ACC112 (cell line): ENCODE data around the gene PDE3A.

Experiments used
- H2AFZ ChIP-seq: fragments of 200-600 bp; sonication (generic); one replicate; pipeline ENCODE4 v1.6.0; 2017; ENCODE audit warnings: antibody characterized with exemption, low read length; ENCODE audit not compliant: unreplicated experiment
- H3K27ac ChIP-seq: fragments of 200-600 bp; sonication (generic); 2 replicates; pipeline ENCODE4 v1.5.1; 2014; ENCODE audit warnings: low read depth, mild to moderate bottlenecking, antibody characterized with exemption, low read length, moderate library complexity
- H3K27me3 ChIP-seq: fragments of 200-600 bp; sonication (generic); 2 replicates; pipeline ENCODE4 v1.6.1; 2014; ENCODE audit warnings: mild to moderate bottlenecking, antibody characterized with exemption, low read length, moderate library complexity, mixed read lengths; ENCODE audit not compliant: insufficient read depth
- H3K36me3 ChIP-seq: fragments of 200-600 bp; sonication (generic); 2 replicates; pipeline ENCODE4 v1.6.1; 2016; ENCODE audit warnings: mild to moderate bottlenecking, antibody characterized with exemption, low read length, moderate library complexity, mixed read lengths; ENCODE audit not compliant: insufficient read depth
- H3K4me1 ChIP-seq: fragments of 200-600 bp; sonication (generic); one replicate; pipeline ENCODE4 v1.6.1; 2016; ENCODE audit warnings: low read length, mixed read lengths; ENCODE audit not compliant: insufficient read depth, unreplicated experiment, control insufficient read depth
- H3K4me3 ChIP-seq: fragments of 200-600 bp; sonication (generic); 2 replicates; pipeline ENCODE4 v1.5.1; 2014; ENCODE audit warnings: mild to moderate bottlenecking, low read depth, low read length
- H3K79me2 ChIP-seq: fragments of 200-600 bp; sonication (generic); one replicate; pipeline ENCODE4 v1.6.0; 2016; ENCODE audit warnings: low read length; ENCODE audit not compliant: control insufficient read depth, unreplicated experiment, insufficient read depth

Gene PDE3A

DNA sequence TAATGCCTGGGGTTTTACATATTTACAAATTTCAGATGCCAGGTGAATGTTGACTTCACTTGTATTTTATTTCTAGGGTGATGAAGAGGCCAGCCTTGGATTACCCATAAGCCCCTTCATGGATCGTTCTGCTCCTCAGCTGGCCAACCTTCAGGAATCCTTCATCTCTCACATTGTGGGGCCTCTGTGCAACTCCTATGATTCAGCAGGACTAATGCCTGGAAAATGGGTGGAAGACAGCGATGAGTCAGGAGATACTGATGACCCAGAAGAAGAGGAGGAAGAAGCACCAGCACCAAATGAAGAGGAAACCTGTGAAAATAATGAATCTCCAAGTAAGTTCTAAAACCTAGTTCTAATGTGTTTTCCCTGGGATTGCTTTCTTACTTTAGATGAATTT, 285.5 kb downstream of the PDE3A start:
- H3K4me1 ChIP-seq, result no peaks in the 10 kb centered on the region
- peaks cover 5% of the 10 kb centered on the region; the same call in 1 of the 2 replicates for H3K36me3 ChIP-seq
- no peak overlapping the region for H2AFZ ChIP-seq
- H3K27me3 ChIP-seq, result no peaks in the 10 kb centered on the region
- H3K27ac ChIP-seq, result no peak overlapping the region
- no peak overlapping the region for H3K4me3 ChIP-seq
- no peaks in the 10 kb centered on the region for H3K79me2 ChIP-seq

DNA sequence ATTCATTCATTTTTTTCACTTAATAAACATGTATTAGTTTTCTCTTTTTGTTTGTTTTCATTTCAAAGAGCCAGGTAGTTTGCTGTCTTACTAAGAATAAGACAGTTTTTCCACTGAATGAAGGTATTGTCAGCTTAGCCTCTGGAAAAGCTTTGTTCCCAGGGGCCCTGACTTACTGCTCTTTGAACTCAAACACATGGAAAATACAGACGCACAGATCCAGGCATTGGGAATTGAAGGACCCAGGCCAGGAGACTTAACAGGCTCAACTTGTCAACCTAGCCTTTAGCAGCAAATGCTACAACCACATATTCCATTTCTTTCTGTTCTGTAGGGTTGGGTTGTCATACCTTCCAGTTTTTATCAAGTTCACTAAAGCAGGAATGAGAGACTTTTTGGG, 288.3 kb downstream of the PDE3A start:
- H3K27me3 ChIP-seq, result no peaks in the 10 kb centered on the region
- no peak overlapping the region for H3K27ac ChIP-seq
- H3K36me3 ChIP-seq, result peaks cover 19% of the 10 kb centered on the region
- no peaks in the 10 kb centered on the region for H3K4me1 ChIP-seq
- no peak overlapping the region for H2AFZ ChIP-seq
- H3K79me2 ChIP-seq, result no peaks in the 10 kb centered on the region
- no peak overlapping the region for H3K4me3 ChIP-seq

DNA sequence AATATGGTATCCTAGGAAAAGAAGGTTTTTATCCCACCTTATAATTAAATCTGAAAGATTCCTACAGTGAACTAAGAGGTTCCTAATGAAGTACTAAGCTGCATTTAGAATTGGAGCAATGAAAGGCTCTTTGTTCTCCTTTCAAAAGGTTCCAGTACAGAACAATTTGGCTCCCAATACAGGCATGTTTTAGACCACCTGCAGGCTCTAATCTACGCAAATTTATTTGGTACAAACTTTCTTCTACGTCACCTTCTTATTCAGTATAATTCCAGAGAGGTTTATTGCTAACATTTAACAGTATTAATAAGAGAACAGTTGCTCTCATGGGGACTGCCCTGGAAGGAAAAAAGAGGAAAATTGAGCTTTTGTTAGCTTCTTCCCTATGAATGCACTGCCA, 289.2 kb downstream of the PDE3A start:
- no peaks in the 10 kb centered on the region for H3K27me3 ChIP-seq
- H3K4me1 ChIP-seq, result no peaks in the 10 kb centered on the region
- no peak overlapping the region for H2AFZ ChIP-seq
- no peaks in the 10 kb centered on the region for H3K79me2 ChIP-seq
- H3K27ac ChIP-seq, result no peak overlapping the region
- H3K4me3 ChIP-seq, result no peak overlapping the region
- H3K36me3 ChIP-seq, result peaks cover 19% of the 10 kb centered on the region

DNA sequence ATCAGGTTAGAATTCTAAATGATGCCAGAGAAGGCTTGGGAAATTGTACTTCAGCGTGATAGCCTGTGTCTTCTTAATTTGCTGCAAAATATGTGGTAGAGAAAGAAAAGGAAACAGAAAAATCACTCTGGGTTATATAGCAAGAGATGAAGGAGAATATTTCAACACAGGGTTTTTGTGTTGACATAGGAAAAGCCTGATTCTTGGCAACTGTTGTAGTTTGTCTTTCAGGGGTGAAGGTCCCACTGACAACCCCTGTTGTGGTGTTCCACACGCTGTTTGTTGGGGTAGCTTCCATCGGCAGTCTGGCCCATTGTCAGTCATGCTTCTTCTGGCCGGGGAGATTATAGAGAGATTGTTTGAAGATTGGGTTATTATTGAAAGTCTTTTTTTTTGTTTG, 313.0 kb downstream of the PDE3A start:
- H3K36me3 ChIP-seq, result no peaks in the 10 kb centered on the region
- no peak overlapping the region for H3K27ac ChIP-seq
- no peaks in the 10 kb centered on the region for H3K4me1 ChIP-seq
- H3K27me3 ChIP-seq, result no peaks in the 10 kb centered on the region
- H3K79me2 ChIP-seq, result no peaks in the 10 kb centered on the region
- H3K4me3 ChIP-seq, result no peak overlapping the region
- H2AFZ ChIP-seq, result no peak overlapping the region

DNA sequence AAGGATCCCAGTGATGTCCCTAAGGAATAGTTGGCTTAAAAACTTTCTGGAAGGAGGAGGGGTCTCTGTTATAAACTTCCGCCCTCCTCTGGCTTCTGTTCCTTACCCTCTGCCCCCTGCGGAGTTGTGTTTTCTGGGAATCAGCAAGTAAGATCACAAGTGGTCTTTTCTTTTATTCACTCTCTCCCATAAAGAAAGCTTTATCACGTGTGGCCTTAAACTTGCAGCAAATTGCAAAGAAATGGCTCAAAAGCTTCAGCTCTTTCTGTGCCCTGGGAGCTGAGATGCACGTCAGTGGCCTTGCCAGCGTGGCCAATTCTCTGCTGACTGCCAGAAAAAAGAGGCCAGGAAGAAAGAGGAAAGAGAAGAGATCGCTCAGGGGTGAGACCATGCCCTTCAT, 326.9 kb downstream of the PDE3A start, which contains the start of gene SLCO1C1:
Gene SLCO1C1, plus strand, starts transcription at position 101 of the 400 bp plus-strand sequence. CDS start 4,245 bp downstream, outside the sequence.
- no peaks in the 10 kb centered on the region for H3K4me1 ChIP-seq
- no peak within 1 kb of the TSS; the same call in 1 of the 2 replicates for H3K4me3 ChIP-seq
- H3K27me3 ChIP-seq, result no peaks in the 10 kb centered on the region
- H3K79me2 ChIP-seq, result no peaks in the 10 kb centered on the region
- no peak within 1 kb of the TSS for H3K27ac ChIP-seq
- no peaks in the 10 kb centered on the region for H3K36me3 ChIP-seq
- peak within 1 kb of the TSS; percentile 5 for H2AFZ ChIP-seq

DNA sequence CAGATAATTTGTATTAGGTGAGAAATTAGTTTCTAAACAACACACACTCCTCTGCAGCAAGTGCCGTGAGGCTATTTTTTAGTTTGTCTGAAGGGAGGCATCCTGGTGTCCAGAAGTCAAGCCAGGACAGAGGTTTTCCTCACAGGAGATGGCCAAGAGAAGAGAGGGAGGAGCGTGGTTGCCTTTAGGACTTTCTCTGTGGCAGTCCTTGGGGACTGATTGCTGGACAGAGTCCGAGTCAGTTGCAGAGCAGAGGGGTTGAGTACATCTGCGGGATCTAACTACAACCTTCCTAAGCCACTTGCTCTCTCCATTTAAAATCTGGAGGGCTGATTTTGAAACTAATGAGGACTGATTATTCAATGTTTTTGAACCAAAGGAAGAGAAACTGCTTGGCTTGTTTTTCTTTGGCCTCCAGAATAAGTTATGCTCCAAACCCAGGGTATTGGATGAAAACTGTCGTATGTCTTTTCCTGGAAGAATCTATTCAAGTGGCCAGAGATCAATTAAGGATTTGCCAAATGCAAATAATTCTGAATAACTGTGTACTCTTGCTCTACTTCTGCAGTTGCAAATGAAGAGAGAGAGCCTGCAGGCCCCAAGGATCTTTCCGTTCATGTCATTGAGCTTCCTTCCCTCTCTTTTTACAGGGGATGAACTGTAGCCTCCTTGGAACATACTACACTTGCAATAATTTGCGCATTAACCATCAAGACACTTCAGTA, 328.0 kb downstream of the PDE3A start:
- H2AFZ ChIP-seq, result no peak overlapping the region

DNA sequence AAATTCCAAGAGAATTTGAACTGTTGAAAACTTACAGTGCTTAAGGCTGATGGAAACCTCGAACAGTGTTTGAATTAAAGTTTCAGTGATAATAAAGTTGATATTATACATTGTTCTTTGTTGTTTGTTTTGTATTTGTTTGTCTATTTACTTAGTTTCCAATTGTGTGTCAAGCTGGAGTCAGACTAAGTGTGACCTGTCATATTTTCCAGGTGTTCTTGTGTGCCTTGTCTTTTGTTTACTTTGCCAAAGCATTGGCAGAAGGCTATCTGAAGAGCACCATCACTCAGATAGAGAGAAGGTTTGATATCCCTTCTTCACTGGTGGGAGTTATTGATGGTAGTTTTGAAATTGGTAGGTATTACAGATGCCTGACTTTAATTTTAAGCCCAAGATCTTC, 332.8 kb downstream of the PDE3A start:
- H3K4me1 ChIP-seq, result no peaks in the 10 kb centered on the region
- no peak overlapping the region for H3K27ac ChIP-seq
- H3K79me2 ChIP-seq, result no peaks in the 10 kb centered on the region
- H3K27me3 ChIP-seq, result no peaks in the 10 kb centered on the region
- no peak overlapping the region for H2AFZ ChIP-seq
- no peaks in the 10 kb centered on the region for H3K36me3 ChIP-seq
- no peak overlapping the region for H3K4me3 ChIP-seq

More for the DNA sequence above, 328.0 kb downstream of the PDE3A start:
- H3K79me2 ChIP-seq, result no peaks in the 10 kb centered on the region
- no peaks in the 10 kb centered on the region for H3K36me3 ChIP-seq
- no peak overlapping the region for H3K27ac ChIP-seq
- no peak overlapping the region for H3K4me3 ChIP-seq
- no peaks in the 10 kb centered on the region for H3K4me1 ChIP-seq
- H3K27me3 ChIP-seq, result no peaks in the 10 kb centered on the region

DNA sequence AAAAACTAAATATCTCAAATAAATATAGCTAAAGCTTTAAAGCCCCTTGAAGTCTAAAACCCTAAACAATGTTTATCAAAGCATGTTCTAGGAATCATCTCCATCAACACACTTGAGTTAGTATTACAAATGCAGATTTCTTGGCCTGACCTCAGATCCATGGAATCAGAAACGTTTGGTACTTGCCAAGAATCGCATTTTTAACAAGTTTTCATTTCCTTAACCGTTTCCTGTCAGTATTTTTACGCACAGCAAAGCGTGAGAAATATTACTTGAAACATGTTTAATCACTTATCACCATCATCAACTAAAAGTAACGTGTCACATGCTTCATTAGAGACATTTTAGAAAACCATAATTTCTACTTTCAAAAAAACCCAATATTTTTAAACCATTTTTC, 336.5 kb downstream of the PDE3A start:
- Histone ChIP-seq H3K4me3 (no peak overlapping the region), H3K79me2 (no peaks in the 10 kb centered on the region), H3K36me3 (no peaks in the 10 kb centered on the region), H3K4me1 (no peaks in the 10 kb centered on the region), H3K27ac (no peak overlapping the region), H2AFZ (no peak overlapping the region), H3K27me3 (no peaks in the 10 kb centered on the region)

DNA sequence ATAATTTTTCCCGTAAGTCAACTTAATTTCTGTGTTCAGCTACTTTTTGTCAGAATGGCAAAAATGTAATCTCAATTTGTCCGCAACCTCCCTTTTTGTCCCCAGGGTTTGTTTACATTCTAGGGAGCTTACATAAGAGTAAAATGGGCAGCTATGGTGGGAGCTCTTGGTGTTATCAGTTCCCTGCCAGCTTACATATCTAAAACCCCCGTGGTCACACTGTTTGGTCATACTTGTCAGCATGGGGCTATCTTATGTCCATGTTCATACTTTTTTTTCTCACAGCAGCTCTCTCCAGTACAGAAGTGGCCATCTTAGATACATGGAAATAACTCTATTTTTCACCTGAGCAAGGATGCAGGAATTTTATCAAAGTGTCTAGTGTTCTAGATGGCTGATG, 343.5 kb downstream of the PDE3A start:
- no peak overlapping the region for H3K4me3 ChIP-seq
- H3K27me3 ChIP-seq, result no peaks in the 10 kb centered on the region
- no peaks in the 10 kb centered on the region for H3K4me1 ChIP-seq
- H3K27ac ChIP-seq, result no peak overlapping the region
- no peak overlapping the region for H2AFZ ChIP-seq
- no peaks in the 10 kb centered on the region for H3K79me2 ChIP-seq
- H3K36me3 ChIP-seq, result no peaks in the 10 kb centered on the region

DNA sequence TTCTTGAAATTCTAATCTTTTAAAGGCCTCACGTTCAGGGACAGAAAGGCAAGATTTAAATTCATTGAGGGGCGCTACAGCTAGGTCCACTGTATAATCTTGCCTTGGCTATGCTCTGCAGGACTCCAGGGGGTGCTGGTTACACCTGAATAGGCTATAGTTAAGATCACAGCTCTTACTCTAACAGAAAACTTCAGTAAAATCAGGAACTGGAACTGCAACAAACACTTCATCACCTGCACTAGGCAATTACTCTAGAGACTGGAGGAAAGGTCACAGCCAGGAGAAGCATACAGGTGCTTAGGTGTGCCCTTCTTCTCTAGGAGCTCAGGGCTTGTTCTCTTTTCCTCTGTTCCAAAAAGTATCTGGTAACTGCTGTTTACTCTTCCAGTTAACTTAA, 347.7 kb downstream of the PDE3A start:
- Histone ChIP-seq H3K4me3 (no peak overlapping the region), H3K4me1 (no peaks in the 10 kb centered on the region), H3K36me3 (no peaks in the 10 kb centered on the region), H2AFZ (no peak overlapping the region), H3K79me2 (no peaks in the 10 kb centered on the region), H3K27ac (no peak overlapping the region), H3K27me3 (no peaks in the 10 kb centered on the region)

DNA sequence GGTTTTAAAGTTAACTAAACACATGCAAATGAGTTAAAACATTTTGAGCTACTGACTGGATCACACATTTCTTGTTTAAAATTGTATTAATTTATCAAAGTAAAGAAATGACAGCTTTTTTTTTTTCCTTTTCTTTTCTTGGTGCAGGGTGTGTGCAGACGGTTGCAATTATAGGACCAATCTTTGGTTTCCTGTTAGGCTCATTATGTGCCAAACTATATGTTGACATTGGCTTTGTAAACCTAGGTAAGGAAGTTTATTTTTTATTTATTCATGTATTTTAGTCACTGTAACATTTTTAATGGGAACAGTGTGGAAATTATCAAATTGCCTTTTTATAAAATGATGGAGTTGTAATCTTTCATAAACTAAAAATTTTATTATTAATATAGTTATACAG, 348.6 kb downstream of the PDE3A start:
- Histone ChIP-seq H2AFZ (no peak overlapping the region), H3K36me3 (no peaks in the 10 kb centered on the region), H3K79me2 (no peaks in the 10 kb centered on the region), H3K27ac (no peak overlapping the region), H3K27me3 (no peaks in the 10 kb centered on the region), H3K4me1 (no peaks in the 10 kb centered on the region), H3K4me3 (no peak overlapping the region)
